Epithelial cell of alveolus of lung (primary cell): ENCODE data around the gene HPS5. TPM values are rescaled to one million over a fixed set of nuclear protein-coding genes. Genes with fewer than 3 reads are reported as not detected.

Experiments
- total RNA-seq: library from RNA; depleted of rRNA; stranded (reverse); fragments of >200 nt; gene quantifications from 2 replicates; pipeline ENCODE4 v1.2.1, GENCODE V29; 2015

The HPS5 gene, protein sequence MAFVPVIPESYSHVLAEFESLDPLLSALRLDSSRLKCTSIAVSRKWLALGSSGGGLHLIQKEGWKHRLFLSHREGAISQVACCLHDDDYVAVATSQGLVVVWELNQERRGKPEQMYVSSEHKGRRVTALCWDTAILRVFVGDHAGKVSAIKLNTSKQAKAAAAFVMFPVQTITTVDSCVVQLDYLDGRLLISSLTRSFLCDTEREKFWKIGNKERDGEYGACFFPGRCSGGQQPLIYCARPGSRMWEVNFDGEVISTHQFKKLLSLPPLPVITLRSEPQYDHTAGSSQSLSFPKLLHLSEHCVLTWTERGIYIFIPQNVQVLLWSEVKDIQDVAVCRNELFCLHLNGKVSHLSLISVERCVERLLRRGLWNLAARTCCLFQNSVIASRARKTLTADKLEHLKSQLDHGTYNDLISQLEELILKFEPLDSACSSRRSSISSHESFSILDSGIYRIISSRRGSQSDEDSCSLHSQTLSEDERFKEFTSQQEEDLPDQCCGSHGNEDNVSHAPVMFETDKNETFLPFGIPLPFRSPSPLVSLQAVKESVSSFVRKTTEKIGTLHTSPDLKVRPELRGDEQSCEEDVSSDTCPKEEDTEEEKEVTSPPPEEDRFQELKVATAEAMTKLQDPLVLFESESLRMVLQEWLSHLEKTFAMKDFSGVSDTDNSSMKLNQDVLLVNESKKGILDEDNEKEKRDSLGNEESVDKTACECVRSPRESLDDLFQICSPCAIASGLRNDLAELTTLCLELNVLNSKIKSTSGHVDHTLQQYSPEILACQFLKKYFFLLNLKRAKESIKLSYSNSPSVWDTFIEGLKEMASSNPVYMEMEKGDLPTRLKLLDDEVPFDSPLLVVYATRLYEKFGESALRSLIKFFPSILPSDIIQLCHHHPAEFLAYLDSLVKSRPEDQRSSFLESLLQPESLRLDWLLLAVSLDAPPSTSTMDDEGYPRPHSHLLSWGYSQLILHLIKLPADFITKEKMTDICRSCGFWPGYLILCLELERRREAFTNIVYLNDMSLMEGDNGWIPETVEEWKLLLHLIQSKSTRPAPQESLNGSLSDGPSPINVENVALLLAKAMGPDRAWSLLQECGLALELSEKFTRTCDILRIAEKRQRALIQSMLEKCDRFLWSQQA
- 8.9 and 16.4 TPM in 2 replicates for total RNA-seq

DNA sequence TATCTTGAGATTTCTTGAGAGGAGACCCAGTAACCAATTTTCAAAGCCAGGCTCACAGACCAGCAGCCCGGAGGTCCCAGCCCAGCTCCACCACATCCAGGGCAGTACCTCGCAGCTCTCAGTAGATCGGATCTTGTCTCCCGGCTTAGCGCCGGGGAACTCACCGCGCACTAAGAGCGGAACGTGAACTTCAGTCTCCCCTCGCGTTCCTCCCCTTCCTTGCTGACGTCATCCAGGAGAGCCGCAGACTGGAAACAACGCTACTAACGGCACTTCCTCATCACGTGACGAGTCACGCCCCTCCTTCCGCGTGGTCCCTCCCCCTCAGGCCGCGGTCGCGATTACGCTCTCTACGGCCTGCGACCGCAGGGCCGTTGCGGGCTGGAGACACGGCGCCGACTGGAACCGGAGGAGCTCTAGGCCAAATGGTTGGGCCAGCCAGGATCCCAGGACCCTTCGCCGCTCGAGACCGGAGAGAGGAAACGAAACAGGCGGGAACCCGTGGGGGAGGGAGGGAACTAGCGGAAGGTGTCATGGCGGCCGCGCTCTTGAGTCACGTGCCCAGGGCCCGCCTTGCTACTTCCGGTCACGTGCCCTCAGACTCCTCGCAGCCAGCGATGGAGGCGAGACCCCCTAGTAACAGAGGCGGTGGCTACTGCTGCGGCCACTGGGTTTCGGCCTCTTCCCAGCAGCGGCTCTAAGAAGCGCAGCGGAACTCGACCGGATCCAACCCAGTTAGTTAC is at the start of gene HPS5, which contains the start of gene GTF2H1:
Gene HPS5, minus strand, starts transcription at position 172 of the 743 bp plus-strand sequence. CDS start 4,282 bp downstream, outside the sequence.
Gene GTF2H1, plus strand, starts transcription at position 599 of the 743 bp plus-strand sequence. CDS start 10,508 bp downstream, outside the sequence.

DNA sequence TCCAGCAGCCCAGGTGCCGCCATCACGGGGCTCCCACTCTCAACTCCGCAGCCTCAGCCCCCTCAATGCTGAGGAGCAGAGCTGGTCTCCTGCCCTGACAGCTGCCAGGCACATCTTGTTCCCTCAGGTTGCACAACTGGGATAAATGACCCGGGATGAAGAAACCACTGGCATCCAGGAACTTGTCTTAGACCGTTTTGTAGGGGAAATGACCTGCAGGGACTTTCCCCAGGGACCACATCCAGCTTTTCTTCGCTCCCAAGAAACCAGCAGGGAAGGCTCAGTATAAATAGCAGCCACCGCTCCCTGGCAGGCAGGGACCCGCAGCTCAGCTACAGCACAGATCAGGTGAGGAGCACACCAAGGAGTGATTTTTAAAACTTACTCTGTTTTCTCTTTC is 56.0 kb downstream of the HPS5 start, which contains the start of gene SAA1:
Gene SAA1, plus strand, starts transcription at position 316 of the 400 bp plus-strand sequence. CDS start 624 bp downstream, outside the sequence.

DNA sequence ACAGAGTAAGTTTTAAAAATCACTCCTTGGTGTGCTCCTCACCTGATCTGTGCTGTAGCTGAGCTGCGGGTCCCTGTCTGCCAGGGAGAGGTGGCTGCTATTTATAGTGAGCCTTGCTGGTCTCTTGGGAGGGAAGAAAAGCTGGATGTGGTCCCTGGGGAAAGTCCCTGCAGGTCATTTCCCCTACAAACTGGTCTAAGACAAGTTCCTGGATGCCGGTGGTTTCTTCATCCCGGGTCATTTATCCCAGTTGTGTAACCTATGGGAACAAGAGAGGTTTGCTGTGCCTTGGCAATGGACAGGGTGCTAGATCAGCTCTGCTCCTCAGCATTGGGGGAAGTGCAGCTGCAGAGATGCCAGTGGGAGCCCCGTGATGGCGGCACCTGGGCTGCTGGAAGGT is 73.4 kb downstream of the HPS5 start, which contains the start of gene SAA2:
Gene SAA2, minus strand, starts transcription at position 108 of the 400 bp plus-strand sequence. CDS start 657 bp downstream, outside the sequence.

DNA sequence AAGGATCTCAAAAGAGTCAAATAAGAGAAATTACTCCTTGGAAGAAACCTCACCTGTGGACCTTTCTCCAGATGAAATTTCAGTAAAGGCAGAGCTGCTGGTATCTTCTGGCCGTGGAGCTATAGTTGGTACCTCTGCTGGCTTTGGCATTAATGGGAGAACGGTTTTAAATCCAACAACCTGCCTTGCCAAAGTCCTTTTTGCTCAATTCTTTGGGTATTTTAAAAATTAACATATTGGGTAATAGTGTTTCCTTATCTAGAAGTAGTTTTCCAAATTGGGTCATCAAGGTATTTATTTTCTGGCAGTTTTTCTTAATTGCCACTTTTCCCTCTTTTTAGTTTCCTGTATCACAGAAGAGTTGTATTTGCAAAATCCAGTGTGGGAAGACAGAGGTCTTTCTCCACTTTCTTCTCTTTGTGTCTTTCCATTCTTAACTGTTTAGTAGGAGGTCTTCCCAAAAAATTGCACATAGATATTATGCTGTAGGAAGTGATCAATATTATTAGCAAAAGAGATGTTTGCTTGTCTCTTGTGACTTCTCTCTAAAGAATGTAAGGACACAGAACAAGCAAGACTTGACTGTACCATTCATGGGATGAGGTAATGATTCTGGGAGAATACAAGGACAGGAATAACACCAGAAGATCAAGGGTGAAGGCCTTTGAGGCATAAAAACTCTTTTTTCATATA is 85.1 kb downstream of the HPS5 start, which contains the start of gene SAA4:
Gene SAA4, minus strand, starts transcription at position 139 of the 693 bp plus-strand sequence. CDS start 876 bp downstream, outside the sequence.

Other genes starting within 250 kb of the HPS5 start
- 15.1 and 21.2 TPM in 2 replicates for gene SAAL1, start 216.1 kb downstream of the HPS5 start, total RNA-seq
- gene MRGPRX3, start 189.6 kb downstream of the HPS5 start, total RNA-seq: not detected in 2 replicates
- gene MRGPRX4, start 149.3 kb downstream of the HPS5 start, total RNA-seq: not detected in 2 replicates
- not detected in 2 replicates for gene SAA4, start 85.3 kb downstream of the HPS5 start, total RNA-seq
- gene SAA2, start 73.5 kb downstream of the HPS5 start, total RNA-seq: 1.3 TPM in 1 of 2 replicates, not detected in the other
- 2.1 TPM in 1 of 2 replicates, not detected in the other for gene SAA1, start 55.9 kb downstream of the HPS5 start, total RNA-seq
- gene GTF2H1, start 427 bp upstream of the HPS5 start, total RNA-seq: 29.1 and 42.7 TPM in 2 replicates
- 944 and 955 TPM in 2 replicates for gene LDHA, start 72.4 kb upstream of the HPS5 start, total RNA-seq
- gene LDHC, start 90.2 kb upstream of the HPS5 start, total RNA-seq: 0.40 TPM in 1 of 2 replicates, not detected in the other
- gene LDHAL6A, start 133.7 kb upstream of the HPS5 start, total RNA-seq: not detected in 2 replicates
- gene TSG101, start 204.8 kb upstream of the HPS5 start, total RNA-seq: 85.3 and 98.2 TPM in 2 replicates